Measurements from ENCODE around the gene THSD7B. TPM values are rescaled to one million over a fixed set of nuclear protein-coding genes. Genes with fewer than 3 reads are reported as not detected.

Gene THSD7B
- total and polyA plus RNA-seq, 2 of the 8 experiments (the other 6 are each of a cell fraction or from before 2014, with no cell fraction given) = 0.60 to 2.9 TPM

GRCh38 chr2:137380610-137381009 lies 615.3 kb downstream of the THSD7B start (continued):
- TF ChIP-seq CTCF (IDR thresholded peaks at IDR 0.05; ENCODE audit: control extremely low read depth in 1 of 3, insufficient read depth in 1 of 3, low read depth in 1 of 3, low read length in 3 of 3) = no peak
- TF ChIP-seq CHD1 (IDR thresholded peaks at IDR 0.05; ENCODE audit: low read depth, low read length) = no peak
- no peak for TF ChIP-seq NANOG (IDR thresholded peaks at IDR 0.05; ENCODE audit: insufficient read depth, low read depth, low read length, poor library complexity, severe bottlenecking)
- TF ChIP-seq CEBPB (IDR thresholded peaks at IDR 0.05; ENCODE audit: low read depth, low read length) = no peak
